Smooth muscle cell (in vitro differentiated cells): ENCODE data around the gene TMC1. TPM values are rescaled to one million over a fixed set of nuclear protein-coding genes. Genes with fewer than 3 reads are reported as not detected.
"Not testable (repeated sequence)": the region's sequence is repeated elsewhere in the genome, so short reads cannot be mapped to it uniquely, and the experiment has no call there.

Experiments used
- DNase-seq: peaks from one replicate; lab custom pipeline; 2025; ENCODE audit not compliant: unreplicated experiment; lab: John Stamatoyannopoulos, UW
- H2AFZ ChIP-seq: fragments of 200-600 bp; sonication (generic); 2 replicates; pipeline ENCODE4 v1.6.0; 2016; ENCODE audit warnings: antibody characterized with exemption, low read depth, mild to moderate bottlenecking
- H3F3A ChIP-seq: fragments of 200-600 bp; sonication (generic); 2 replicates; pipeline ENCODE4 v1.6.0; 2017; ENCODE audit warnings: antibody characterized with exemption, low read depth
- H3K27ac ChIP-seq: fragments of 200-600 bp; sonication (generic); 2 replicates; pipeline ENCODE4 v1.5.1; 2016; ENCODE audit warnings: low read depth, mild to moderate bottlenecking
- H3K27me3 ChIP-seq: fragments of 200-600 bp; sonication (generic); 2 replicates; pipeline ENCODE4 v1.6.1; 2016; ENCODE audit warnings: low read depth, mild to moderate bottlenecking
- H3K36me3 ChIP-seq: fragments of 200-600 bp; sonication (generic); 2 replicates; pipeline ENCODE4 v1.5.1; 2016; ENCODE audit warnings: low read depth
- H3K4me1 ChIP-seq: fragments of 200-600 bp; sonication (generic); 2 replicates; pipeline ENCODE4 v1.5.1; 2016; ENCODE audit warnings: low read depth
- H3K4me2 ChIP-seq: fragments of 200-600 bp; sonication (generic); 2 replicates; pipeline ENCODE4 v1.6.0; 2016; ENCODE audit warnings: mild to moderate bottlenecking
- H3K4me3 ChIP-seq: fragments of 200-600 bp; sonication (generic); 2 replicates; pipeline ENCODE4 v1.5.1; 2016; ENCODE audit warnings: mild to moderate bottlenecking
- H3K79me2 ChIP-seq: fragments of 200-600 bp; sonication (generic); 2 replicates; pipeline ENCODE4 v1.6.0; 2016; ENCODE audit warnings: low read depth, mild to moderate bottlenecking
- H3K9ac ChIP-seq: fragments of 200-600 bp; sonication (generic); 2 replicates; pipeline ENCODE4 v1.6.0; 2016; ENCODE audit warnings: low read depth
- H3K9me3 ChIP-seq: fragments of 200-600 bp; sonication (generic); replicated peaks from 2 replicates; pipeline ENCODE4 v1.5.1; 2016; ENCODE audit warnings: low read depth
- H4K20me1 ChIP-seq: fragments of 200-600 bp; sonication (generic); 2 replicates; pipeline ENCODE4 v1.6.0; 2016; ENCODE audit warnings: low read depth
- WGBS: methylation state at CpG from one replicate; pipeline ENCODE4 v1.1.7; 2016; ENCODE audit warnings: low lambda C conversion rate; 5-methylcytosine and 5-hydroxymethylcytosine counted together
- polyA plus RNA-seq: library from polyadenylated mRNA; unstranded; fragments of >200 nt; fragmentation: Nextera tagmentation; extraction: Ambion mirVana; gene quantifications from 2 replicates; pipeline ENCODE4 v1.2.1, GENCODE V29; 2016
- total RNA-seq: library from RNA; depleted of rRNA; stranded (reverse); fragments of >200 nt; gene quantifications from 2 replicates; pipeline ENCODE4 v1.2.3, GENCODE V29; 2014
- TF ChIP-seq, protein P1 (sequence below): fragments of 200-600 bp; sonication (generic); IDR thresholded peaks from 2 replicates; pipeline ENCODE4 v1.5.1; 2017; ENCODE audit warnings: borderline replicate concordance, mild to moderate bottlenecking, antibody characterized with exemption; ENCODE audit not compliant: insufficient read depth, poor library complexity, severe bottlenecking

TMC1 gene
- total and polyA plus RNA-seq, 2 experiments from 2014 or later: not detected

DNA sequence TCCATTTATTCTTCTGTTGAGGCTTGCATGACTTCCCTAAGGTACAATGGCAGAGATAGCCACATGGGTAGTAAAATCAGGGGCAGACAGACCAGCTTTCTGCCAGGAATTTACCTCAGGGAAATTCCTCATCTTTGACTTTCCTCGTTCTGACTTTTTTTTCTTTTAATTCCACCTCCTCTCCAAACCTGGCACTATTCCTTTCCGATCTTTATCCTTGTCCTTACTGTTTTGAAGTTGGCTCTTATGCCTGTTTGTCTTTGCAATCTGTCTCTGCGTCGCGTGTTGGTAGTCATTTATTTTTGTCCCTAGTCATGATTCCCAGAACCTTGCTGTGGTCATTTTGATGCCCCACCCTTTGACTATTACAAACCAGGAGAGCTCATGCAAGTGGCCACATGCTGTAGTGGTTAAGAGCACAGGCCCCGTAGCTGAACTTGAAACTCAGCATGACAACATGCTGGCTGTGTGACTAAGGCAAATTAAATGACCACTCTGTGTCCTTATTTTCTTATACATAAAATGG is 19.0 kb downstream of the TMC1 start:
- Histone ChIP-seq H3K9me3 (no peaks in the 10 kb centered on the region), H3K36me3 (no peaks in the 10 kb centered on the region), H3K4me2 (no peak overlapping the region), H3K27ac (peak overlapping the region; percentile 76), H3K79me2 (no peaks in the 10 kb centered on the region), H3K27me3 (no peaks in the 10 kb centered on the region), H3K4me3 (no peak overlapping the region), H3K4me1 (peaks cover 6% of the 10 kb centered on the region), H2AFZ (no peak overlapping the region), H4K20me1 (no peaks in the 10 kb centered on the region), H3F3A (no peaks in the 10 kb centered on the region), H3K9ac (peak overlapping the region; percentile 16)
- no peak for DNase-seq
- WGBS: 51% methylated on average over 6 of the region's 6 CpGs
- TF ChIP-seq, protein P1, sequence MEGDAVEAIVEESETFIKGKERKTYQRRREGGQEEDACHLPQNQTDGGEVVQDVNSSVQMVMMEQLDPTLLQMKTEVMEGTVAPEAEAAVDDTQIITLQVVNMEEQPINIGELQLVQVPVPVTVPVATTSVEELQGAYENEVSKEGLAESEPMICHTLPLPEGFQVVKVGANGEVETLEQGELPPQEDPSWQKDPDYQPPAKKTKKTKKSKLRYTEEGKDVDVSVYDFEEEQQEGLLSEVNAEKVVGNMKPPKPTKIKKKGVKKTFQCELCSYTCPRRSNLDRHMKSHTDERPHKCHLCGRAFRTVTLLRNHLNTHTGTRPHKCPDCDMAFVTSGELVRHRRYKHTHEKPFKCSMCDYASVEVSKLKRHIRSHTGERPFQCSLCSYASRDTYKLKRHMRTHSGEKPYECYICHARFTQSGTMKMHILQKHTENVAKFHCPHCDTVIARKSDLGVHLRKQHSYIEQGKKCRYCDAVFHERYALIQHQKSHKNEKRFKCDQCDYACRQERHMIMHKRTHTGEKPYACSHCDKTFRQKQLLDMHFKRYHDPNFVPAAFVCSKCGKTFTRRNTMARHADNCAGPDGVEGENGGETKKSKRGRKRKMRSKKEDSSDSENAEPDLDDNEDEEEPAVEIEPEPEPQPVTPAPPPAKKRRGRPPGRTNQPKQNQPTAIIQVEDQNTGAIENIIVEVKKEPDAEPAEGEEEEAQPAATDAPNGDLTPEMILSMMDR: no peak

DNA sequence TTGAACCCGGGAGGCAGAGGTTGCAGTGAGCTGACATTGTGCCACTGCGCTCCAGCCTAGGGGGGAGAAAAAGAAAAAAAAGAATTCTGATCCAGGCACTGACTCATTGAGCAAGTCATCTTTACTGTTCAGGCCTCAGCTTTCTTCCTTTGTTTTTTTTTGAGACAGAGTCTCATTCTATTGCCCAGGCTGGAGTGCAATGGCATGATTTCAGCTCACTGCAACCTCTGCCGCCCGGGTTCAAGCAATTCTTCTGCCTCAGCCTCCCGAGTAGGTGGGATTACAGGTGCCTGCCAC is 21.1 kb downstream of the TMC1 start:
- H3K27ac ChIP-seq: peak overlapping the region; percentile 76

DNA sequence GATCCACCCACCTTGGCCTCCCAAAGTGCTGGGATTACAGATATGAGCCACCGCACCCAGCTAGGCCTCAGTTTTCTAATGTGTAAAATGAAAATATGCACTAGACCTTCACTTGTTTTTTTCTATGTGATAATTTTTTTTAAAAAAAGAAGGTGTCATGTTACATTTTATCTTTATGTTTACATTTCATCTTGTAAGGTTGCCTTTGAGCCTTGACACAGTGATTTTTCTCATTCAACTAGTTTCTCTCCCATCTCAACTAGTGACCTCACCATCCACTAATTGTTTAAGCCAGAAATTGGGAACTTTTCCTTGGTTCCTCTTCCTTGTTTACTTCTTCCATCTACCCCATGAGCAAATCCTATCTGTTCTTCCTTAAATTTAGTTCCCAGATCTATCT is 21.5 kb downstream of the TMC1 start:
- Histone ChIP-seq H2AFZ (no peak overlapping the region), H3K27me3 (no peaks in the 10 kb centered on the region), H3K27ac (peak overlapping the region; percentile 76), H3K79me2 (no peaks in the 10 kb centered on the region), H3K36me3 (no peaks in the 10 kb centered on the region), H3K9ac (no peak overlapping the region), H3K4me1 (peaks cover 6% of the 10 kb centered on the region), H4K20me1 (no peaks in the 10 kb centered on the region), H3F3A (no peaks in the 10 kb centered on the region), H3K4me2 (no peak overlapping the region), H3K9me3 (no peaks in the 10 kb centered on the region), H3K4me3 (no peak overlapping the region)
- TF ChIP-seq, protein P1: no peak
- no peak for DNase-seq
- 77% methylated on average over 1 of the region's 1 CpG for WGBS

More for the DNA sequence above, 21.1 kb downstream of the TMC1 start:
- not testable (repeated sequence) for H3K9ac ChIP-seq, H2AFZ ChIP-seq, H3K4me2 ChIP-seq, H3K9me3 ChIP-seq, H3K4me3 ChIP-seq, H3K4me1 ChIP-seq, DNase-seq, H3K27me3 ChIP-seq, H4K20me1 ChIP-seq, H3K79me2 ChIP-seq, H3F3A ChIP-seq, H3K36me3 ChIP-seq
- 64% methylated on average over 5 of the region's 5 CpGs for WGBS

DNA sequence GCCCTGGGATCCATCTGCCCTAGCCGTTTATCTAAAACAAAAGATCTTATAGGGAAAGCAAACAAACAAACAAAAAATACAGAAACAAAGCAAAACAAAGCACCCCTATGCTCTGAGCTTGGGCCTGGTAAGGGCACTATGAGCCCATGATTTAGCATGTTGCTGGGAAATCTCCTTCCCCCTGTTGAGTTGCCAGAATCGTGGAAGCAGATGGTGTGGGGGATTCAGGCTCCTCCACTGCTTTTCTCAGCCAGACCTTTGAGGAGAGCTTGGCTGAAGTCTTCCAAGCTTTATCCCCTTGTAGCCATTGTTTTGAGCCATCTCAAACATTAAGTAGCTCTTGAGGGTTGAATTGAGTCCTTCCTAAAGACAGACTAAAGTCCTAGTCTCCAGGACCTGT is 29.9 kb downstream of the TMC1 start:
- Histone ChIP-seq H3K9ac (no peak overlapping the region), H3K27ac (no peak overlapping the region), H3K4me3 (no peak overlapping the region), H3K36me3 (no peaks in the 10 kb centered on the region), H3K9me3 (no peaks in the 10 kb centered on the region), H4K20me1 (no peaks in the 10 kb centered on the region), H2AFZ (no peak overlapping the region), H3K79me2 (no peaks in the 10 kb centered on the region), H3K4me1 (peaks cover 12% of the 10 kb centered on the region), H3K4me2 (peak overlapping the region; percentile 11), H3F3A (peaks cover 7% of the 10 kb centered on the region), H3K27me3 (no peaks in the 10 kb centered on the region)
- DNase-seq: no peak
- TF ChIP-seq, protein P1: no peak
- WGBS: 80% methylated on average over 2 of the region's 2 CpGs
